NT2/D1 (cell line): ENCODE data around the gene SNCAIP.
"Not testable (repeated sequence)": the region's sequence is repeated elsewhere in the genome, so short reads cannot be mapped to it uniquely, and the experiment has no call there.

ENCODE experiments used
- DNase-seq: peaks from one replicate; pipeline ENCODE4 v3.0.0-alpha.2; 2011; ENCODE audit warnings: low read depth, low spot score
- H3K27me3 ChIP-seq: 2 replicates; pipeline ENCODE4 v1.6.0; 2011; ENCODE audit warnings: mild to moderate bottlenecking; ENCODE audit not compliant: insufficient read length, insufficient read depth
- H3K36me3 ChIP-seq: 2 replicates; pipeline ENCODE4 v1.6.1; 2011; ENCODE audit warnings: mild to moderate bottlenecking, low read length, mixed read lengths; ENCODE audit not compliant: insufficient read depth, insufficient read length
- H3K4me1 ChIP-seq: 2 replicates; pipeline ENCODE4 v1.5.1; 2011; ENCODE audit not compliant: insufficient read depth, insufficient read length
- H3K4me3 ChIP-seq: 2 replicates; pipeline ENCODE4 v1.5.1; 2011; ENCODE audit warnings: low read depth; ENCODE audit not compliant: insufficient read length
- H3K9ac ChIP-seq: 2 replicates; pipeline ENCODE4 v1.6.0; 2011; ENCODE audit warnings: low read depth; ENCODE audit not compliant: insufficient read length
- H3K9me3 ChIP-seq: 2 replicates; pipeline ENCODE4 v1.5.1; 2011; ENCODE audit warnings: mild to moderate bottlenecking, low read length; ENCODE audit not compliant: insufficient read depth
- SUZ12 ChIP-seq: IDR thresholded peaks from 2 replicates; pipeline ENCODE4 v1.6.1; 2011; ENCODE audit not compliant: insufficient read length, insufficient read depth; ENCODE audit errors: extremely low read depth
- YY1 ChIP-seq: IDR thresholded peaks from 2 replicates; pipeline ENCODE4 v1.6.1; 2011; ENCODE audit not compliant: insufficient read length, insufficient read depth
- ZNF274 ChIP-seq: IDR thresholded peaks from 2 replicates; pipeline ENCODE4 v1.6.1; 2011; ENCODE audit warnings: mild to moderate bottlenecking, low read depth, low read length

Gene SNCAIP

DNA sequence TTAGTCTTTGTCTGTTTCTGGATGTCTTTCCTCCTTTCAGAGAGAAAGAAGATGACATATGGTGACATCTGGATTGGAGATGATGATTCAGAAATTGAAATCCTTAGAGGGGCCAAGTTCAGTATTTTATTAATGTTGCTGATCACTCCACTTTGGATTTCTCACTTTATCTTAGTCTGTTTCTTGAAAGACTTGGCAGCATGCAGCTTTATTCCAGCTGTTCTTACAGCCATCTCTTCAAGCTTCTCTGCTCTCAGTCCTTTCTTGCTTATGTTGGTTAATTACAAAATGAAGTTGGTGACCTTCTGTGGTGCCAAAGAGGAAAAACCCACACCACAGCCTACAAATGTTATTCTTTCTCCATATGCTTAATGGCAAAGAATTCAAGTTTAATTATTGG is 62.1 kb downstream of the SNCAIP start:
- Histone ChIP-seq H3K9me3 (no peaks in the 10 kb centered on the region), H3K4me3 (no peak overlapping the region), H3K27me3 (no peaks in the 10 kb centered on the region), H3K9ac (no peak overlapping the region), H3K36me3 (no peaks in the 10 kb centered on the region), H3K4me1 (no peaks in the 10 kb centered on the region)
- TF ChIP-seq SUZ12 (no peak), YY1 (no peak), ZNF274 (no peak)
- no peak for DNase-seq

GRCh38 chr5:122375801-122376200 is 63.8 kb downstream of the SNCAIP start:
- H3K4me3 ChIP-seq, result no peak overlapping the region
- no peak for DNase-seq
- H3K36me3 ChIP-seq, result no peaks in the 10 kb centered on the region
- H3K9me3 ChIP-seq, result no peaks in the 10 kb centered on the region
- H3K27me3 ChIP-seq, result no peaks in the 10 kb centered on the region
- TF ChIP-seq SUZ12 (no peak), YY1 (no peak), ZNF274 (no peak)
- no peaks in the 10 kb centered on the region for H3K4me1 ChIP-seq
- no peak overlapping the region for H3K9ac ChIP-seq

DNA sequence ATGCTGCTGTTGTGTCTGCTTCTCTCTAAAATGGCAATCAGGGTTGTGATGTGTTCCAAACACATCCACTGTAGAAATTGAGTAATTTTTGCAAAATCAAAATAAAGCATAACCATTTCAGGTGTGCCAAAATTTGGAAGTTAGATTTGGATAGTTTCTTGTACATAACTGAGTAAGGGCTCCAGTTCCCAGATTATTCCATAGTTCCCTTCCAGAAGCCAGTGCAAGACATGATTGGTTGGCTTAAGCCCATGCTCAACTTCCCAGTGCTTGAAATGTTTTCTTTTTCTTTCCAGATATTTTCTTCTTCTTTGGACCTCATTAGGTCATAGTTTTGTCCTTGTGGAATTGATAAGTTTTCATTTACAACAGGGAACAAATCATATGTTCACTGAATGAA is 64.2 kb downstream of the SNCAIP start:
- Histone ChIP-seq H3K4me3 (no peak overlapping the region), H3K36me3 (no peaks in the 10 kb centered on the region), H3K4me1 (no peaks in the 10 kb centered on the region), H3K9ac (no peak overlapping the region), H3K27me3 (no peaks in the 10 kb centered on the region), H3K9me3 (no peaks in the 10 kb centered on the region)
- no peak for DNase-seq
- TF ChIP-seq SUZ12 (no peak), YY1 (no peak), ZNF274 (no peak)

DNA sequence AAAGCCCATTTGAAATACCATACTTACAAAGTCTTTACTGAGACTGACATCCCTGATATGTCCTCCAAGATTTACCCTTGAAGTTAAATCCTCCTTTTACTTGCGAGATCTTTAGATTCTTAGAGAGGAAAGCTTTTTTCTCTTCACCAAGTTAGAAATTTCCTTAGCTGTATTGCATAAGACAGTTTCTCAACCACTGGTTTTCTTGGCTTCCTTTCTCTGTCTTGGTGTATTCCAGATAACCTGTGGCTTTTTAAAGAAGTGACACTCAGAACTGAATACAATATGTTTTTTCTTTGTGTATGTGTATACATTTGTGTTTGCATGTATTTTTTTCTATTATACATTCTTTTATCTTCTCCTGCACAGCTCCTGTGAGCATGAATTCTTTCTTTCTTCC is 65.0 kb downstream of the SNCAIP start:
- Histone ChIP-seq H3K4me3 (no peak overlapping the region), H3K4me1 (no peaks in the 10 kb centered on the region), H3K9me3 (no peaks in the 10 kb centered on the region), H3K36me3 (no peaks in the 10 kb centered on the region), H3K27me3 (no peaks in the 10 kb centered on the region), H3K9ac (no peak overlapping the region)
- no peak for DNase-seq
- TF ChIP-seq SUZ12 (no peak), ZNF274 (no peak), YY1 (no peak)

DNA sequence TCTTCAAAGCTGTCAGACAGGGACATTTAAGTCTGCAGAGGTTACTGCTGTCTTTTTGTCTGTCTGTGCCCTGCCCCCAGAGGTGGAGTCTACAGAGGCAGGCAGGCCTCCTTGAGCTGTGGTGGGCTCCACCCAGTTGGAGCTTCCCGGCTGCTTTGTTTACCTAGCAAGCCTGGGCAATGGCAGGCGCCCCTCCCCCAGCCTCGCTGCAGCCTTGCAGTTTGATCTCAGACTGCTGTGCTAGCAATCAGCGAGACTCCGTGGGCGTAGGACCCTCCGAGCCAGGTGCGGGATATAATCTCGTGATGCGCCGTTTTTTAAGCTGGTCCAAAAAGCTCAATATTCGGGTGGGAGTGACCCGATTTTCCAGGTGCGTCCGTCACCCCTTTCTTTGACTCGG is 70.9 kb downstream of the SNCAIP start:
- DNase-seq, H3K36me3 ChIP-seq, H3K9ac ChIP-seq, H3K27me3 ChIP-seq, H3K4me3 ChIP-seq, H3K4me1 ChIP-seq: not testable (repeated sequence)
- peaks cover 13% of the 10 kb centered on the region; the same call in 1 of the 2 replicates for H3K9me3 ChIP-seq

- Histone ChIP-seq H3K4me1 (no peaks in the 10 kb centered on the region), H3K9ac (no peak overlapping the region), H3K27me3 (no peaks in the 10 kb centered on the region), H3K9me3 (peaks cover 13% of the 10 kb centered on the region; the same call in 1 of the 2 replicates), H3K36me3 (no peaks in the 10 kb centered on the region), H3K4me3 (no peak overlapping the region)
- DNase-seq, result no peak
- TF ChIP-seq ZNF274, result no peak
- no peak for TF ChIP-seq SUZ12
- no peak for TF ChIP-seq YY1
Observed at GRCh38 chr5:122384739-122385235, 72.8 kb downstream of the SNCAIP start.

DNA sequence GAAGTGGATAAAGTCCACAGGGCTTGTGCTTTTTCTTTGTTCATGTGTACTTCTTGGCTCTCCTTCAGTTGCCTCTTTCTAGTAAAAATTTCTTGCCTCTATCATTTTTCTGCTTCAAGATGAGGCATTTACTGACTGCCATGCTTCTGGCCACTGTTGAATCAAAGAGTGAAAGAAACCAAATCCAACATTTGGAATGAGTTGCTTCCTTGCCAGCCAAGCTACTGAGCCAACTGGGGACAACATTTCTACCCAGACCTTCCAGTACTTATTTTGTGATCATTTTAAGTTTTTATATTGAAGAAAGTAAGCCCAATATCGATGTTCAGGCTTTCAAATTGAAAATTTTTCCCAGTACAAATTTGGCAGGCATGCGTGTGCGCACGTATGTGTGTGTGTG is 73.2 kb downstream of the SNCAIP start:
- no peak for DNase-seq
- H3K9ac ChIP-seq, result no peak overlapping the region
- no peak overlapping the region for H3K4me3 ChIP-seq
- H3K27me3 ChIP-seq, result no peaks in the 10 kb centered on the region
- no peaks in the 10 kb centered on the region for H3K4me1 ChIP-seq
- H3K36me3 ChIP-seq, result no peaks in the 10 kb centered on the region
- peaks cover 13% of the 10 kb centered on the region; the same call in 1 of the 2 replicates for H3K9me3 ChIP-seq
- TF ChIP-seq YY1 (no peak), SUZ12 (no peak), ZNF274 (no peak)

DNA sequence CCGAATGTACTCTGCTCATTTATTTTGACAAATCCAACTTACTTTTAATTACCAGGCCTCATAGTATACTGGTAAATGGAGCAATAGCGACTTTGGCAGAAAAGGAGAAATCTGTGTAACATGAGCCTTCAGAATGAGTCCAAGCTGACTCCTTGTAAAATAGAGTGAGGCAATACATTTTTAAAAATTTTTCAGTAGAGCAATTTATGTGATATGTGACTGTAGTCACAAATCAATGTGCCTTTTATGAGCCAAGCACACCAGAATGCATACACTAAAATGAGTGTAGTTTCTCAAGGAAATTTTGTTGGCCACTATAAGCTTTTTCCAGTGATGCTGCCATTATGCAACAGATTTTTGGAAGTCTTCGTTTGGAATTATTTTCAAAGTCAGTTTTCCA is 73.8 kb downstream of the SNCAIP start:
- no peaks in the 10 kb centered on the region for H3K36me3 ChIP-seq
- DNase-seq, result no peak
- peaks cover 13% of the 10 kb centered on the region; the same call in 1 of the 2 replicates for H3K9me3 ChIP-seq
- H3K27me3 ChIP-seq, result no peaks in the 10 kb centered on the region
- H3K4me3 ChIP-seq, result no peak overlapping the region
- H3K9ac ChIP-seq, result no peak overlapping the region
- no peaks in the 10 kb centered on the region for H3K4me1 ChIP-seq
- no peak for TF ChIP-seq ZNF274
- no peak for TF ChIP-seq YY1
- TF ChIP-seq SUZ12, result no peak
